ENCODE measurements around the gene TMPRSS9. TPM values are rescaled to one million over a fixed set of nuclear protein-coding genes. Genes with fewer than 3 reads are reported as not detected.
"Not testable (repeated sequence)": the region's sequence is repeated elsewhere in the genome, so short reads cannot be mapped to it uniquely, and the experiment has no call there.

Gene TMPRSS9
- total RNA-seq, 1 donor from 2014 or later: not detected

DNA sequence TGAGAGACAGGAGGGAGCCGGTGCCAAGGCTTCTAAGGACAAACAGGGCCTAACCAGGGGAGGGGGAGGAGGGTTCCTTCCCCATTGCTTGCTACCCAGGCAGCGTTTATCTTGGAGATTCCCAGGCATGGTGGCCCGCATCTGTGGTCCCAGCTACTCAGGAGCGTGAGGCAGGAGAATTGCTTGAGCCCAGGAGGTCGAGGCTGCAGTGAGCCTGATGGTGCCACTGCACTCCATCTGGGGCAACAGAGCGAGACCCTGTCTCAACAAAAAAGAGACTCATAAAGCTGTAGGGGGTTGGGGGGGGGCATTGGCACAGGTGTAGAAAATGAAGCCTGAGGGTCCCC is 55.9 kb downstream of the TMPRSS9 start:
- Histone ChIP-seq H3K4me3 (no peak overlapping the region), H3K27me3 (ENCODE audit: low read depth) (peaks cover under 1% of the 10 kb centered on the region), H3K27ac (replicated peaks) (no peak overlapping the region), H3K9me3 (replicated peaks) (no peaks in the 10 kb centered on the region), H3K4me1 (no peaks in the 10 kb centered on the region), H3K36me3 (no peaks in the 10 kb centered on the region)
- TF ChIP-seq, protein P1, sequence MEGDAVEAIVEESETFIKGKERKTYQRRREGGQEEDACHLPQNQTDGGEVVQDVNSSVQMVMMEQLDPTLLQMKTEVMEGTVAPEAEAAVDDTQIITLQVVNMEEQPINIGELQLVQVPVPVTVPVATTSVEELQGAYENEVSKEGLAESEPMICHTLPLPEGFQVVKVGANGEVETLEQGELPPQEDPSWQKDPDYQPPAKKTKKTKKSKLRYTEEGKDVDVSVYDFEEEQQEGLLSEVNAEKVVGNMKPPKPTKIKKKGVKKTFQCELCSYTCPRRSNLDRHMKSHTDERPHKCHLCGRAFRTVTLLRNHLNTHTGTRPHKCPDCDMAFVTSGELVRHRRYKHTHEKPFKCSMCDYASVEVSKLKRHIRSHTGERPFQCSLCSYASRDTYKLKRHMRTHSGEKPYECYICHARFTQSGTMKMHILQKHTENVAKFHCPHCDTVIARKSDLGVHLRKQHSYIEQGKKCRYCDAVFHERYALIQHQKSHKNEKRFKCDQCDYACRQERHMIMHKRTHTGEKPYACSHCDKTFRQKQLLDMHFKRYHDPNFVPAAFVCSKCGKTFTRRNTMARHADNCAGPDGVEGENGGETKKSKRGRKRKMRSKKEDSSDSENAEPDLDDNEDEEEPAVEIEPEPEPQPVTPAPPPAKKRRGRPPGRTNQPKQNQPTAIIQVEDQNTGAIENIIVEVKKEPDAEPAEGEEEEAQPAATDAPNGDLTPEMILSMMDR (IDR thresholded peaks at IDR 0.05; ENCODE audit: borderline replicate concordance): no peak
- no peak for DNase-seq
- intact Hi-C loops (cut with micrococcal nuclease): no loop called here

GRCh38 chr19:2416321-2417097 is 56.4 kb downstream of the TMPRSS9 start:
- Histone ChIP-seq H3K9me3 (replicated peaks) (no peaks in the 10 kb centered on the region), H3K4me3 (no peak overlapping the region), H3K27ac (replicated peaks) (no peak overlapping the region), H3K36me3 (no peaks in the 10 kb centered on the region), H3K4me1 (no peaks in the 10 kb centered on the region), H3K27me3 (ENCODE audit: low read depth) (no peaks in the 10 kb centered on the region)
- TF ChIP-seq, protein P1 (IDR thresholded peaks at IDR 0.05; ENCODE audit: borderline replicate concordance): no peak
- DNase-seq: no peak
- intact Hi-C loops (cut with micrococcal nuclease): no loop called here

- H3K4me1 ChIP-seq; H3K36me3 ChIP-seq; H3K27ac ChIP-seq (replicated peaks); intact Hi-C loops (cut with micrococcal nuclease); H3K4me3 ChIP-seq; DNase-seq; H3K27me3 ChIP-seq (ENCODE audit: low read depth); H3K9me3 ChIP-seq (replicated peaks): not testable (repeated sequence)
These were observed 57.4 kb downstream of the TMPRSS9 start for GRCh38 chr19:2417436-2417835.

GRCh38 chr19:2417881-2418406 is 57.9 kb downstream of the TMPRSS9 start:
- no peaks in the 10 kb centered on the region for H3K36me3 ChIP-seq
- TF ChIP-seq, protein P1 (IDR thresholded peaks at IDR 0.05; ENCODE audit: borderline replicate concordance): no peak
- peaks cover 12% of the 10 kb centered on the region for H3K4me1 ChIP-seq
- H3K27me3 ChIP-seq (ENCODE audit: low read depth): no peaks in the 10 kb centered on the region
- no peak for DNase-seq
- H3K27ac ChIP-seq (replicated peaks): no peak overlapping the region
- H3K4me3 ChIP-seq: no peak overlapping the region
- intact Hi-C loops (cut with micrococcal nuclease): no loop called here
- H3K9me3 ChIP-seq (replicated peaks): no peaks in the 10 kb centered on the region

DNA sequence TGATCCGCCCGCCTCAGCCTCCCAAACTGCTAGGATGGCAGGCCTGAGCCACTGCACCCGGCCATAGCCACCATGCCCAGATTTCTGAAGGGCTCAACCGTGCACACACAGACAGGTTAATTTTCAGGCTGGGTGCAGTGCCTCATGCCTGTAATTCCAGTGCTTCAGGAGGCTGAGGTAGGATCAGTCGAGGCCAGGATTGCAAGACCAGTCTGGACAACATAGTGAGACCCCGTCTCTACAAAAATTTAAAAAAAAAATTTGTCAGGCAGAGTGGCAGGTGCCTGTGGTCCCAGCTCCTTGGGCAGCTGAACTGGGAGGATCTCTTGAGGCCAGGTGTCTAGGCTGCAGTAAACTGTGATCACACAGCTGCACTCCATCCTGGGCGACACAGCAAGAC is 59.7 kb downstream of the TMPRSS9 start:
- Histone ChIP-seq H3K9me3 (replicated peaks) (no peaks in the 10 kb centered on the region), H3K4me3 (no peak overlapping the region), H3K4me1 (peaks cover 26% of the 10 kb centered on the region), H3K27ac (replicated peaks) (no peak overlapping the region), H3K36me3 (peaks cover 6% of the 10 kb centered on the region), H3K27me3 (ENCODE audit: low read depth) (no peaks in the 10 kb centered on the region)
- intact Hi-C loops (cut with micrococcal nuclease): no loop called here
- TF ChIP-seq, protein P1 (IDR thresholded peaks at IDR 0.05; ENCODE audit: borderline replicate concordance): no peak
- DNase-seq: no peak

GRCh38 chr19:2420490-2420889 is 60.4 kb downstream of the TMPRSS9 start:
- H3K27ac ChIP-seq (replicated peaks): no peak overlapping the region
- TF ChIP-seq, protein P1 (IDR thresholded peaks at IDR 0.05; ENCODE audit: borderline replicate concordance): no peak
- H3K36me3 ChIP-seq: peaks cover 6% of the 10 kb centered on the region
- H3K4me1 ChIP-seq: peaks cover 34% of the 10 kb centered on the region
- DNase-seq: no peak
- H3K4me3 ChIP-seq: no peak overlapping the region
- intact Hi-C loops (cut with micrococcal nuclease): no loop called here
- H3K27me3 ChIP-seq (ENCODE audit: low read depth): no peaks in the 10 kb centered on the region
- H3K9me3 ChIP-seq (replicated peaks): no peaks in the 10 kb centered on the region
